Activated effector memory CD4-positive, alpha-beta T cell treated with anti-CD3 and anti-CD28 coated beads, Interleukin-2, amount 50 U/mL, for 16 hours (primary cell): ENCODE results near the gene IRX4.

Experiments used
- DNase-seq: peaks from one replicate; pipeline ENCODE4 v3.0.0-alpha.2; 2020

Gene IRX4

DNA sequence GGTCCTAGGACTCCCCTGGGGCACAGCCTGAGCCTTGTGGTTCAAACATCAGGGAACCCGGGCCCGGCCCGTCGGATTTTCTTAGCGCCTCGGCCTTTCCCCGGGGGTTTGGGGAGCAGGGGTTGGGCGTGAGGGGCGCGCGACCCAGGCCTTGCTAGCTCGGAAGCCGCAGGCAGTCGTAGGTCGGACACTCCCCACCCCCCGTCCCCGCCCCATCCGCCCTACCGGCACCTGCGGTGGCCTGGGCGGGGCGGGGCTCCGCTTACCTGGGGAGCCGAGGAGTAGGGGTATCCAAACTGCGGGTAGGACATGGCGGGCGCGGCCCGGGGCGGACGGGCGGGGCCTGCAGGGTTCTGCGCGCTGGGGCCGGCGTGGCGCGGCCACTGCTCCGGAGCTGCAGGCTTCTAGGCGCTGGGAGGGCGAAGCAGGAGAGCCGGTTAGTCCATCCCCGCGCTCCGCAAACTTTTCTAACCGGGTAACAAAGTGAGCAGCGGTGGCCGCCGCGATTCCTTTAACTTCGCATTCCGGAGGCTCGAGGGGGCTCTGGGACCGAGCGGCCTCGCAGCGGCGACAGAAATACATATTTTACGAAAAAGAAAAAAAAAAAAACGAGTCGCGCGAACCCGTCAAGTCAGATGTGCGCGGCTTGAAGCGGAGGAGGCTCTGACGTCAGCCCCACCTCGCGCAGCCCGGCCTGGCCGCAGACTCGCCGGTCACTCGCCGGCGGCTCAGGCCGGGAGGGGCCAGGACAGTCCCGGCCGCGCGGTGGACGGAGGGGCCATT, at the start of gene IRX4:
Gene IRX4 (minus strand): TSS at position 589 of the 783 bp plus-strand sequence. CDS start 278 bp downstream, at position 311.
- no peak for DNase-seq

DNA sequence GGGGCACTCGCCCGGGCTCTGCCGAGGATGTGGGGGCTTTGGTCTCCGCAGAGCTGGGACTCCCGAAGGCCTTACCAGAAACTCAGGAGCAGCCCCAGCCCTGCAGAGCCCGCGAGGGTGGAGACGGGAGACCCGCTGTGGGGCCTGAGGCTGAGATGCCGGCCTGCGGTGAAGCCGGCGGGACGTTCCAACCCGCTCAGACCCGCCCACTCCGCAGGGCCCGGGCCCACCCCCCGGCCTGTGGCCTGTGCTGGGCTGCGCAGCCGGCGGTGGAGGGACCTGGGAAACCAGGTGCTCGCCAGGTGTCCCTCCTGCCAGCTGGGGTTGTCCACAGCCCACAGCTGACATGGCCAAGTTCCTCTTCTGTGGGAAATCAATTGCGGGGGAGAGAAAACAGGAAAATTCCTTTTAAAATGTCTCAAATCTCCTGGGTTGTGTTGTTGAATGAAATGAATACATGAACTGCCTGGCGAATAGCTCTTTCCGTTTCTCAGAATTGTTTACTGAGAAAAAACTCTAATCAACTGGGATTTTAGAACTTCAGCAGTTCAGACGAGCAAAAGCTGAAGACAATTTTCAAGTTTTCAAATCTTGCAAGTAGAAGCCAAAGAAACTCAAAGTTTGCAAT, 49.0 kb upstream of the IRX4 start:
- no peak for DNase-seq

DNA sequence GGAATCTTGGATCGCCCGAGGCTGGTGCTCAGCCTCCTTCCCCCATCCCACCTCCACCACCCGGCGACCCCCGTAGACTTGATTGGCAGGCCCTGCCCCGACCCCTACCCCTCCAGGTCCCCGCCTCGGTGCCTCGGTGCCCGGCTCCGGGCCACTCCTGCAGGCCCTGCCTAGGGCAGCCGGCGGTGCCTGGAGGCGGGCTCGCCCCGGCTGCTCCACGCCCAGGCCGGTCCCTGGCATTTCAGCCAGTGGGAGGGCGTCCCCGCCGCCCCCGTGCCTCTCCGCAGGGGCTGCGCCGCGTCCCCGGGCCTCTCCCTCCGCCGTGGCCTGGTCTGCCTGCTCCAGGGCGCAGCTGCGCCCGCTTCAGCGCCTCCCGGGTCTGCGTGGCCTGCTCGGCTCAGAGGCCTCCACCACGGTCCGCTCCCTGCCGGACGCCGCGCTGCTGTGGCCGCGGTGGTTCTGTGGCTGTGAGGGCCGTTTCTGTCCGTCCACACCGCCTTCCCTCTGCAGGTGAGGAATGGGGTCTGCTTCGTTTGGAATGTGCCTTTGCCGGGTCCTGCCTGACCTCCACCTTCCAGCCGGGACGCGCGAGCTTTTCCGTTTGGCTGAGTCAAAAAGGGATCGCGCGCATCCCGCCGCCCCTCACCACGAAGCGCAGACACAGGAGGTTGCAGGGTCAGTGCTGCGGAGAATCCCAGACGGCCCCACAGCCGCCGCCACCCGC, 48.3 kb upstream of the IRX4 start:
- no peak for DNase-seq

DNA sequence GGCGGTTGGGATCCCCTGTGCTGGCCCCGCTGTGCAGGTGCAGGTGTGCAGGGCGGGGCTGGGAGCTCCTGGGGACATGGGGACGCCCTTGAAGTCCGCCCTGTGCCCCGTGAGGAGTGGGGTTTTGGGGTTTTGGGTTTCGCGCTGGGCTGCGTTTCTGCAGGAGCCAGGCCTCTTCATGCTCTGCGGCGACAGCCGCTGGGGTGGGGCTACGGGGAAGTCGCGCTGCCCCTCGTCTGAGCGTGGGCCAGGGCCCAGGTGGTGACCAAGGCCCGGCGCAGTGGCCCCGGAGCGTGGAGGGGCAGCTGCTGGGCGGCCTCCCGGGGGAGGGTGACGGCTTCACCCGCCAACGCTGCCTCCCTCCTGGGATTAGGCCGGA, 47.8 kb upstream of the IRX4 start:
- no peak for DNase-seq

DNA sequence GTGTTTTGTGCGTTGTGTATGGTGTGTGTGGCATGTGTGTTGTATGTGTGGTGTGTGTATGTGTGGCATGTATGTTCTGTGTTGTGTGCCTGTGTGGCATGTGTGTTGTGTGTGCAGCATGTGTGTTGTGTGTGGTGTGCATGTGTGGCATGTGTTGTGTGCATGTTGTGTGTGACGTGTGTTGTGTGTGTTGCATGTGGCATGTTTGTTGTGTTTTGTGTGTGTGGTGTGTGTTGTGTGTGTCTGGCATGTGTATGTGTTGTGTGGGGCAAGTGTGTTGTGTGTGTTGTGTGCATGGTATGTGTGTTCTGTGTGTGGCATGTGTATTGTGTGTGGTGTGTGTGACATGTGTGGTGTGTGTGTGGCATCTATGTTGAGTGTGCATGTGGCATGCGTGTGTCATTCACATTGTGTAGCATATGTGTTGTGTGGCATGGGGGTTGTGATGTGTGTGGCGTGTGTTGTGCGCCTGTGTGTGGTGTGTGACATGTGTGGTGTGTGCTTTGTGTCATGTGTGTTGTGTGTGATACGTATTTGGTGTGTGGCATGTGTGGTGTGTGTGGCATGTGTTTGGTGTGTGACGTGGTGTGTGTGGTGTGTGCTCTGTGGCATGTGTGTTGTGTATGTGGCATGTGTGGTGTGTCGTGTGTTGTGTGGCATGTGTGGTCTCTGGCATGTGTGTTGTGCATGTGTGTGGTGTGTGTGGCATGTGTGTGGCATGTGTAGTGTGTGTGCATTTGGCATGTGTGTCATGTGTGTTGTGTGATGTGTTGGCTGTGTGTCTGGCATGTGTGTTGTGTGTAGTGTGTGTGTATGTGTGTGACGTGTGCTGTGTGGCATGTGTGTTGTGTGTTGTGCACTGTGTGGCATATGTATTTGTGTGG, 46.6 kb upstream of the IRX4 start:
- DNase-seq: no peak

DNA sequence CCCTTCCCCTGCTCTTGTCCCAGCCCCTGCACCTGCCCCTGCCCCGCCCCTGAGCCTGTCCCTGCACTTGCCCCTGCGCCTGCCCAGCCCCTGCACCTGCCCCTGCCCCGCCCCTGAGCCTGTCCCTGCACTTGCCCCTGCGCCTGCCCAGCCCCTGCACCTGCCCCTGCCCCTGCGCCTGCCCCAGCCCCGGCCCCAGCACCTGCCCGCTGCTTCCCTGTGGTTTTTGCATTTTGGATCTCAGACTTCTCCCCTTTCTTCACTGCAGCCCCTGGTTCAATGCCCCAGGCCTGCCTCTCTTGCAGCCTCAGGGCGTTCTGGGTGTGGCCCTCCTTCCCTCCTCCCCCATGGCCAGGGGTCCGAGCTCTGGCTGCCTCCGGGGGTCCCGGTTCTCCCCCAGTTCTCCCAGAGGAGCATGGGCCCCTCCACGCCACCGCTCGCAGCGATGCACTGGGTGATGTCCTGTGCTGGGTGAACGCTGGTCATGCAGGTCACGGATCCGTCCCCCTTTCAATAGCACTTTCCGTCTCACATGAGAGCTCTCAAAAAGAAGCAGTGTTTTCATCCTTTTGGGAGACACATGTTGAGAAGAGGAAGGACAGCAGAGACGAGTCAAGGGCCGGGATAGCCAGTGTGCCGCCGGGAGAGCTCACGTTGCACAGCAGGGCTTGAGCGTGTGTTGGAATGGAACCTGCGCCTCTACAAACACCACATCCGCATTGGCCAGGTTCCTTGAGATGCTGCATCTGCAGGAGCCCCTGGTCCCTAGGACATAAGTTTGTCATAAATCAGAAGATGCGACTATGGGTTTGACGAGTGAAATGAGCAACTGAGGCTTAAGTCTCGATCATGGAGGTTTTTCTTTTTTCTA, 44.0 kb upstream of the IRX4 start:
- no peak for DNase-seq

DNA sequence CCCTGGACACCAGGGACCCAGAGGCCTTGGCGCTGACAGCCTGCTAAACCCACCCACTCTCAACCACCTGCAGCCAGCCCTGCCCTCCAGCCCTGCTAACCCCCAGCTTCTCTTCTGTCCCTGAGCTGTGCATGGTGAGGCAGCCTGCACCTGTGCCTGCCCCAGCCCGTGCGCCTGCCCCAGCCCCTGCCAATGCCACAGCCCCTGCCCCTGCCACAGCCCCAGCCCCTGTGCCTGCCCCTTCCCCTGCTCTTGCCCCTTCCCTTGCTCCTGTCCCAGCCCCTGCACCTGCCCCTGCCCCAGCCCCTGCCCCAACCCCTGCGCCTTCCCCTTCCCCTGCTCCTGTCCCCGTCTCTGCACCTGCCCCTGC, 43.3 kb upstream of the IRX4 start:
- no peak for DNase-seq

DNA sequence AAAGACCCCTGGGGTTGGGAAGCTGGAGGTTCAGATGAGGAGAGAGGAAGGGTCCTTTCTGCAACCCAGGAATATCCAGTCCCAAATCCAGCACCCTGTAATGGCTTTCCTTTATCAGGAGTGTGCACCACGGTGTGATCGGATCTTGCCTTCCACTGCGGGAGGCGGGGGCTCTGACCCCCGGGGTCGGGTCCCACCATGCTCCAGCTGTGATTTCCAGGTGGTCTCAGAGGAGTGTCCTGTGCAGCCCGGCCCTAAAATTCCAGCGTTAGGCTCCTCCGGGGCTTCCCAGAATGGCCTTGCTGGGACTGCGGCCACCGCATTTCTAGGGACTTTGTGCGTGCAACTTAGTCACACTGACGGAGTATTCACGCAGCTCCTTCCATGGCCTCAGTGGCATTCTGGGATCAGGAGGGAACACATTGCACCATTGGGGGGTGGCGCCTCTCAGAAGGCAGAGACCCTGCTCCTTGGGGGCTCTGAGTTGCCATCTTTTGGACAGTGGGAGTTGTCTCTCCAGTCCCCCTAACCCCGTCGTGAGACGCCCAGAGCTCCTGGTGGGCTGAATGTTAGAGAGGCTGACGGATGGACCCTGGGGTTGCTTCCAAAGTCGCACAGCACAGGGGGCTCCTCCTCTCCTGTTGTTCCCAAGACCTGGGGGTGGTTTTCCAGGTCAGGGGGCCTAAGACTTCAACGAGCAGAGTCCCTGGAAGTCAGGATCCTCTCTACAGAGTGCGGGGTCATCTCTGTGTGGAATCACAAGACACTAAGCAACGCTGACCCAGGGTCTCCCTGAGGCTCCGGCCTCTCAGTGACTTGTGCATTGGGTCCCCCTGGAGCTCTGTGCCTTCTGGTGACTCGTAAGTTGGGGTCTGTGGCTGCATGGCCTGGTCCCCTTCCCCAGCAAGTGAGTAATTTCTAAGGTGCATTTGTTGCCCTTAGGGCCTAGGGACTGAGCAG, 42.7 kb upstream of the IRX4 start:
- no peak for DNase-seq

DNA sequence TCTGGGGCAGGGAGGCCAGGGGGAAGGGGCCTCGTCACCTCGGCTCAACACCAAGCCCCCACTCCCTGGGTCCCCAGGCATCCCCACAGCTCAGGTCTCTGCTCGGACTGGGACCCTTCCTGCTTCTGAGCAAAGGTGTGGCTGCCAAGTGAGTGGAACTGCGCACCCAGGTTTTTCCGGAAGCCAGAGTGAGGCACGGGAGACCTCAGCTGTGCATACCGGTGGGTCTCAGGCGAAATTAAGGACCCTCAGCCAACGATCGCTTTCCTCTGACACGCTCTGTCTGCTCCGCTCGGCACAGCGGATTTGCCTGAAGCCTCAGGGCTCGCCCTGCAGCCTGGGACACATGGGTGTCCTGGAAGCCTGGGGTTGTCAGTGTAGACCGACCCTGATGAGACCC, 41.0 kb upstream of the IRX4 start:
- no peak for DNase-seq

DNA sequence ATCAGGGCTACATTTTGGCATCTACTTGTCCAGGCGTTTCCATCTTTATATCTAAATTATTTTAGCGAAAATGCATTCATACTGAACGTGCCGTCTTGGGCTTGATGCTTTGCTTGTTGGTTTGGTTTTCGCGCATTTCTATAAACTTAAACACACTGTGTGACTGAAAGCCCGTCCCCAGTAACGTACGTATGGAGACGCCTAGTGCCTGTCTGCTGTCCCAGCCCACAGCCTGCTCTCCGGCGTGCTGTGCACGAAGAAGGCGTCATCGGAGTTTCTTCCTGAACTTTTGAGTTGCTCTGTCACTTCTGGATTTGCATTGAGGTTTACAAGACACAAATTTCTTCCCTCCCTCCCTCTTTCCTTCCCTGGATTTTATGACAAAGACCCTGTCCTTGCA, 40.6 kb upstream of the IRX4 start:
- no peak for DNase-seq

DNA sequence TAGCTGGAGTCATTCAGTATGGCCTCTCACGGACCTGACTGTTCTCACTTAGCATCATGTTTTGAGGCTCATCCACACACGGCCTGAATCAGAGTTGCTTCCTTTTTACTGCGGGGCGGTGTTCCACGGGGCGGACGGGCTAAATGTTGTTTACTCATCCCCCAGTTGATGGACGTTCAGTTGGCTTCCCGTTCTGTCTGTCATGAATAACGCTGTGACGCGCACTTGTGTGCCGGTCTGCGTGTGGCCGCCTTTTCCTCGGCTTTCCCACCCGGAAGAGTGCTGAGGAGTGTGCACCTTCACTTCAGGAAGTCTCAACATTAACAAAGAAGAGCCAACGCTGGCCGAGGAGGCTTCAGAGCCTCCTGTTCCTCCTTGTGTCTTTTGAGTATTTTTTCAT, 39.0 kb upstream of the IRX4 start:
- DNase-seq: no peak

DNA sequence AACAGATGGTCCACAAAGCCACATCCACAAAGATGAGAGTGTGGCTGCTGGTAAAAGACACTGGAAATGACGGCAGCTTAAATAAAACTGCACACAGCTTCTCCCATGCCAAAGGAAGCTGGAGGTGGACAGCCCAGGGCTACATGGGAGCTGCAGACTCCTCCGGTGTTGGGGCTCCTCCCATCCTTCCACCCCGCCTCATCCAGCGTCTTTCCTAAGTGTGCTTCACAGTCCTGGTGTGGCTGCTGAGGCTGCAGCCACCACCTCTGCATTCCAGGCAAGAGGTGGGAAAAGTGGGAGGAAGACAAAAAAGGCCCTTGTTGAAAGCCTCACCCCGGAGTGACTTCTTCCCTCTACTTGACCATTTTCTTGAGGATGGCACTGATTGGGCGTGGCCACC, 37.0 kb upstream of the IRX4 start:
- DNase-seq: no peak

DNA sequence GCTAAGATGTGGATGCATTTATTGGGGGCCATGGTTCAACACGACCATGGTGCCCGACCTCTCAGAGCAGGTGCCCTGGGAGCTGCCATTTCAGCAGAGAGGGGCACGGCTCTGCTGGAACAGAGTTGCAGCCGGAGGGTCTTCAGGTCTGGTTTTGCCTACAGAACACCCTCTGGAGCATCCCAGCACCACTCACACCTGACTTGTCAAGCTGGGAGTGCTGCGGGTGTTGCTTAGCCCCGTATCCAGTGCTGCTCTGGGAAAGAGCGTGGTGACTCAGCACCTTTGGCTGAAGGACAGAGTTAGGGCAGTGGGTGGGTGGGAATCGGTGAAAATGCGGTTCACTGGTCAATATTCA, 36.5 kb upstream of the IRX4 start:
- DNase-seq: no peak

DNA sequence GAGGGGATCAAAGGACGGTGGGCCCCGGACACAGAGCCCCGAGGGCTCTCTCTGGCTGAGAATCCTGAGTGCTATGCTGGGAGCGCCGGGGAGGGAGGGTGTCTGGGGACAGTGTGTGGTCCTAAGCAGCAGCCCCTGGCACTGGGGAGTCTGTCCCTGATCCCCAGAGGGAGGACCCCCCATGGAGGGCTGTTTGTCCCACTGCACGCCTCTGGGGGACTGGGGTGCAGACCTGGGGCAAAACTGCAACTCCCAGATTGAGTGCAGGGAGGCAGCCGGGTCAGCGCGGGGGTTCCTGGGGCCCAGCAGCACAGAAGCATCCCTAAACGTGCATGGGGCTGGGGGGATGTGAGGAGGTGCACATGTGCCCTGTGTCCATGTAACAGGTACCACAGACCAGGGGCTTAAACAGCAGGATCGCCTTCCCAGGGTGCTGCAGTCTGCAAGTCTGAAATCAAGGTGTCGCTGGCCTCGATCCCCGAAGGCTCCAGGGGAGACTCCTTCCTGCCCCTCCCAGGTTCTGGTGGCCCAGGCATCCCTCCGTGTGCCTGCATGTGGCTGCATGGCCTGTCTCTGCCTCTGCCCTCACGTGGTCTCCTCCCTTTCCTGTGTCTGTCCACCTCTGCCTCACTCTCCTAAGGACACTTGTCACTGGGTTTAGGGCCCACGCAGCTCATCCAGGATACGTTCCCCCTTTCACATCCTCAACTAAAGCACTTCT, 35.9 kb upstream of the IRX4 start:
- DNase-seq: no peak

DNA sequence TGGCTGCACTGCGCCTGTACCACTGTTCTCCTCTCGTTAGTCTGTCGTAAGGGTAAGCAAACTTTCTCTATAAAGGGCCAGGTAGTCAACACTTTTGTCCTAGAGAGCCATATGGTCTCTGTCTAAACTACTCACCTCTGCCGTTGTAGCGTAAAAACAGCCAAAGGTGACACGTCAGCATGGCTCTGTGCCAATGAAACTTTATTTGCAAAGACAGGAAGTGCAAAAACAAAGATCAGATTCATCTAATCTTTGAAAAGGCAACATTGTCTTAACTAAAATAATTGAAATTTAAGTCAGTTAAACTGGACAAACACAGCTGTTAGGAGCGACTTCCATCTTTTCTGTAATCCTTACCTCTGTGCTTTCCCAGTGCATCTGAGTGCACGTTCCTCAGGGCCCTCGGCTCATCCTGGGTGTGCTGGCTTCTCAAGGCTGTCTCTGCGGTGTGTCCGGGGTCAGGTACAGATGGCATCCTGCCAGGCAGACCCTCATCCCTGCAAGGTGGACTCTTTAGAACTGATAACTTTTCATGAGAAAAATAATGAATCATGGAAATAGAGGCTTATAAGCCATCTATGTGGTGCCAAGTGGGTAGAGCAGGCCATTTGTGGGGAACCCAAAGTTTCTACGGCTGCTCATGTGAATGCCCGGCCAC, 35.2 kb upstream of the IRX4 start:
- no peak for DNase-seq

DNA sequence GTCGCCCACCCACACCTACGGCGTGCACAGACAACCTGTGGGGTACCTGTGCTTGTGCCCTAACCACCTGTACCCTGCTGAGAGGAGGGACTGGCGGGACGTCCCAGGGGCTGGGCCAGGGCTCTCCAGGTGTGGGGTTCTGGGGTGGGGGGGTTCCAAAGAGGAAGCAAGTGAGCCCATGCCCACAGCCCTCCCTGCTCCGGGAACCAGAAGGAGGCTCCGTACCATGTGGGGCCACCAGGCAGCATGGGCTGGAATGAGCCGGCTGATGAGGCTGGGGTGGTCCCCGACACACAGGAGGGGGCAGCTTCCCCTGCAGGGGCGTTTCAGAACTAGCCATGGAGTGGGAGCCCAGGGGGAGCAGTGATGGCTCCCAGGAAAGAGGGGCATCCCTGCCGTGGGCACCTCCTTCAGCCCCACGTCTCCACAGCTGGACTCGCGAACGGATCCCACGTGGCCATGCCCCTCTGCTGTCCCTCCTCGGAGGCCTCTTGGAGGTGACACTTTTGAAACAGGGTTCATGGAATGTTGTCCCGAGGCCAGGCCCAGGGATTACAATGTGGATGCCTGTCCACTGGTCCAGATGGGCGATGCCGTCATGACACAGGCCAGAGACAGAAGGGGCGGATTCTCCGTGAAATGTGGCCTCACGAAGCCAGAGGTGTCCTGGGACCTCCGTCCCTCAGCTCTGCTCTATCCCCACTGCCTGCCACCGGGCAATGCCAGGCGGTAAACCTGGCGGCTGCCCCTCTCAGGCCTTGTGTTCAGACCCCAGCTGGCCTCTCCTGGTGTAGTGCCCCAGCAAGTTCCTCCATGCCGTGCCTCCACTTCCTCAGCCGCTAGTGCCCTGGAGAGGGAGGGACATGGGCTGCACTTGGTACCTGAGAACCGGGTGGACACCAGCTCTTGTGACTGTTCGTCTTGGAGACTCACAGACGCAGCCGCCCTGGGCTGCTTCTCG, 33.6 kb upstream of the IRX4 start:
- no peak for DNase-seq

DNA sequence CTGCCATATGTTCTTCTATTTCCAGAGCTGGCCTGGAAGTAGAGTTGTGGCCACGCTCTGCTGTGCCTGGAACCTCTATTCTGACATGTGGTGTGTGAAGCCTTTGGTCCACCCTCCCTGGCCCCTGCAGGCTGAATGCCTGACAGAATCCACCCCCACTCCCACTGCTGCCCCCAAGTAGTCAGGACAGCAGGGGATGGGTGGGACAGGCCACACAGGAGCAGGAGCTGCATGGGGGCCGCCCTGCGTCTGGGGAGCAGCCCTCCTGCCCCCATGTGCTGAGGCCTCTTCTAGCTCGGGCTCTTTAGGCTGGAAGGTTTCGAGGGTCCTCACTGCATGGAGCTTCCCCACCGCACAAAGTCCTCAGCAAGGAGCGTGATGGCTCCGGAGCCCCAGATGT, 32.6 kb upstream of the IRX4 start:
- no peak for DNase-seq

DNA sequence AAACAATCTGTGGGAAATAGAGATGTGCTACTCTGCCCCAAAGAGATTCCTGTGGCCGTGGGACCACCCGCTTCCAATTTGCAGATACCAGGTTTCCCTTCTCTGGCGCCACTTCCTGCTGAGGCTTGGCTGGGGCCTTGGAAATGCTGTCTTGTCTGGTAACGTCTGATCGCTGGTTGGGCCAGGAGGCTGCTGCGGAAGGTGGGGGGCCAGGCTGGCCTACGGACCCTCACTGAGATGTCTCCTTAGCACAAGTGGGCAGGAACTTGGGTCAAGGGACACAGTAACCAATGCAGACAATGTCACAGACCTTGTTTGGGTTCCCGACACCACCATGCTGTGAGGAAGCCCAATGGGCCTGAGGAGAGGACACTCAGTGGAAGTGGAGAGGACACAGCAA, 31.7 kb upstream of the IRX4 start:
- DNase-seq: no peak

DNA sequence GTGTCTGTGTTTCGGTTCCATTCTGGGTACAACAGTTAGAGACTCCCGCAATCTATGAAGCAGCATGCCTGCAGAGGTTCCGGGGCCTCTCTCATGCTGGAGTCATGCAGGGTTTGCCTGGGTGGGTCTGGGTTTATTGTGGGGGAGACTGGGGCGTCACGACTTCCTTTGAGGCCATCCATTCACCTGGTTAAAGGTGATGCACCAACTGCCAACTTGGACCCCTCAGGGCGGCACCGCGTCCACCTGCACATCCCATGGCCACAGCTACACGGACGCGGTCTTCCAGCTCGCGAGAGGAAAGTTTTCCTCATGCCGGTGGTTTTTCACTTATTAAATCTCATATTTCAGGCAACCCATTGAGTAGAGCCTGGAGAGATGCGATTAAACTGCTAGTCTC, 30.9 kb upstream of the IRX4 start:
- DNase-seq: no peak
